Mesendoderm (in vitro differentiated cells): Measurements from ENCODE around the gene VAV3.

ENCODE experiments used
- DNase-seq: peaks from one replicate; pipeline ENCODE4 v3.0.0; 2013
- H2AK5ac ChIP-seq: 2 replicates; pipeline ENCODE4 v1.6.1; 2013; ENCODE audit warnings: low read length, inconsistent platforms
- H2BK120ac ChIP-seq: 2 replicates; pipeline ENCODE4 v1.6.1; 2013; ENCODE audit warnings: low read depth, mild to moderate bottlenecking, low read length, moderate library complexity, mixed read lengths
- H2BK15ac ChIP-seq: replicated peaks from 2 replicates; pipeline ENCODE4 v1.6.1; 2013; ENCODE audit warnings: low read depth, mild to moderate bottlenecking, moderate library complexity
- H2BK5ac ChIP-seq: 2 replicates; pipeline ENCODE4 v1.6.1; 2013; ENCODE audit warnings: low read length, inconsistent platforms
- H3K18ac ChIP-seq: 2 replicates; pipeline ENCODE4 v1.6.1; 2013; ENCODE audit warnings: mild to moderate bottlenecking, low read length, mixed read lengths
- H3K23ac ChIP-seq: one replicate; pipeline ENCODE4 v1.6.1; 2013; ENCODE audit warnings: low read length
- H3K27ac ChIP-seq: 2 replicates; pipeline ENCODE4 v1.5.1; 2013; ENCODE audit warnings: low read depth, mild to moderate bottlenecking, inconsistent platforms, low read length, moderate library complexity
- H3K27me3 ChIP-seq: 2 replicates; pipeline ENCODE4 v1.6.1; 2013; ENCODE audit warnings: low read length, control low read depth, mild to moderate bottlenecking, inconsistent platforms; ENCODE audit not compliant: insufficient read depth, poor library complexity
- H3K36me3 ChIP-seq: 2 replicates; pipeline ENCODE4 v1.6.1; 2013; ENCODE audit warnings: low read length, inconsistent platforms; ENCODE audit not compliant: control insufficient read depth, insufficient read depth
- H3K4ac ChIP-seq: one replicate; pipeline ENCODE4 v1.6.1; 2013; ENCODE audit warnings: low read depth, mild to moderate bottlenecking, low read length, moderate library complexity
- H3K4me1 ChIP-seq: 2 replicates; pipeline ENCODE4 v1.6.1; 2013; ENCODE audit warnings: low read depth, low read length, inconsistent platforms; ENCODE audit not compliant: control insufficient read depth
- H3K4me2 ChIP-seq: 2 replicates; pipeline ENCODE4 v1.6.1; 2013; ENCODE audit warnings: low read length
- H3K4me3 ChIP-seq: 2 replicates; pipeline ENCODE4 v1.5.1; 2013; ENCODE audit warnings: mild to moderate bottlenecking, low read length
- H3K56ac ChIP-seq: one replicate; pipeline ENCODE4 v1.6.1; 2013; ENCODE audit warnings: low read length
- H3K79me1 ChIP-seq: 2 replicates; pipeline ENCODE4 v1.6.1; 2013; ENCODE audit warnings: low read length, inconsistent platforms
- H3K79me2 ChIP-seq: 2 replicates; pipeline ENCODE4 v1.6.1; 2013; ENCODE audit warnings: mild to moderate bottlenecking, low read length; ENCODE audit not compliant: control insufficient read depth, insufficient read depth
- H3K9ac ChIP-seq: 2 replicates; pipeline ENCODE4 v1.6.1; 2013; ENCODE audit warnings: low read length, inconsistent platforms
- H4K5ac ChIP-seq: one replicate; pipeline ENCODE4 v1.6.1; 2013; ENCODE audit warnings: low read length
- H4K8ac ChIP-seq: one replicate; pipeline ENCODE4 v1.6.1; 2013; ENCODE audit warnings: low read depth, mild to moderate bottlenecking, control low read depth, low read length, moderate library complexity
- WGBS: extraction: QIAGEN DNeasy Blood & Tissue Kit; methylation state at CpG from one replicate; pipeline ENCODE4 v1.1.7; 2013; ENCODE audit warnings: low lambda C conversion rate, missing lambda C conversion rate; ENCODE audit not compliant: insufficient coverage; ENCODE audit errors: extremely low coverage; 5-methylcytosine and 5-hydroxymethylcytosine counted together

Gene VAV3

DNA sequence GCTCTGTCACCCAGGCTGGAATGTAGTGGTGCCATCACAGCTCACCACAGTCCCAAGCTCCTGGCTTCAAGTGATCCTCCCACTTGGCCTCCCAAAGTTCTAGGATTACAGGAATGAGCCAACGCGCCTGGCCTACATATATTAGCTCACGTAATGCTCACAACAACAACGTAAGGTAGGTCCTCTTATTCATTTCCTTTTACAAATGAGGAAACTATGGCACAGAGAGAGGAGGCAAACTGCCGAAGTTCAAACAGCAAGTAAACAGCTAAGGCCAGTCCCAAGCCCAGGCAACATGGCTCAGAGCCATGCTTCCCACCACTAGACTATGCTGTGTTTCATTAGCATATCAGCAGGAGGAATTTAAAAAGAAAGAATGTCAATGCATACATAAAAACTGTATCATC is 284.4 kb downstream of the VAV3 start:
- Histone ChIP-seq H3K9ac (no peak overlapping the region), H2AK5ac (no peak overlapping the region), H3K4ac (no peak overlapping the region), H3K56ac (no peak overlapping the region), H3K36me3 (no peaks in the 10 kb centered on the region), H3K27me3 (no peaks in the 10 kb centered on the region), H2BK5ac (no peak overlapping the region), H4K5ac (no peak overlapping the region), H3K79me2 (no peaks in the 10 kb centered on the region), H3K4me3 (no peak overlapping the region), H3K4me1 (no peaks in the 10 kb centered on the region), H3K23ac (no peak overlapping the region), H2BK120ac (no peak overlapping the region), H4K8ac (no peak overlapping the region), H3K18ac (no peak overlapping the region), H2BK15ac (no peak overlapping the region), H3K79me1 (no peaks in the 10 kb centered on the region), H3K4me2 (no peak overlapping the region), H3K27ac (no peak overlapping the region)
- peak; percentile 13 for DNase-seq
- WGBS, result no CpG with 5 or more reads among the region's 5 CpGs

DNA sequence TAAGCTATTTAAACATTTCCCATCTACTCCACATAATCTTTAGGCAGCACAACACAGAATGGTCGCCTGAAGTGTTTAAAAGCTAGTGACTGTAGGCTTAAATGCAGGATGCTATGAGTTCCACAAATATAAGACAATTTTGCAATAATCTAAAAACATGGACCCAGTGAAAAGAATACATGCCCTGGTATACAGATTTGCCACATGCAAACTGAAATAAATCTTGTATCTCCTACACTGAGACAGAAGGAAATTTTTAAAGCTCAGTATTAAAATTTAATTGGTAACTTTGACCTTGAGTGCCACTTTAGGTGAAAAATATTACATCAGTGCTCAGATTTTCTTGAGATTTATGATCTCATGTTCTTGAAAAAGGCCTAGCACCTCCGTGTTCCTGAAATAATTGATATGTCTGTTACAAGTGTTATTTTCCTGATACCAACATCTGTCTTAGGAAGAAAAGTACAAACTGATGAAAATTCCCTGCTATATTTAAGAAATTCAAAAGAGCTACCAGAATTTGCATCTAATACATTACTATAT is 285.5 kb downstream of the VAV3 start:
- H4K8ac ChIP-seq, result no peak overlapping the region
- H2BK120ac ChIP-seq, result no peak overlapping the region
- no peak overlapping the region for H3K27ac ChIP-seq
- no peak overlapping the region for H2BK15ac ChIP-seq
- H3K27me3 ChIP-seq, result no peaks in the 10 kb centered on the region
- H2BK5ac ChIP-seq, result no peak overlapping the region
- no peak overlapping the region for H3K4me2 ChIP-seq
- H3K56ac ChIP-seq, result no peak overlapping the region
- H3K9ac ChIP-seq, result no peak overlapping the region
- no peak overlapping the region for H4K5ac ChIP-seq
- H3K79me2 ChIP-seq, result no peaks in the 10 kb centered on the region
- H3K4ac ChIP-seq, result no peak overlapping the region
- no peak overlapping the region for H3K4me3 ChIP-seq
- H3K23ac ChIP-seq, result no peak overlapping the region
- no CpG with 5 or more reads among the region's 2 CpGs for WGBS
- H3K18ac ChIP-seq, result no peak overlapping the region
- H3K4me1 ChIP-seq, result no peaks in the 10 kb centered on the region
- H3K79me1 ChIP-seq, result no peaks in the 10 kb centered on the region
- no peaks in the 10 kb centered on the region for H3K36me3 ChIP-seq
- DNase-seq, result no peak
- H2AK5ac ChIP-seq, result no peak overlapping the region

DNA sequence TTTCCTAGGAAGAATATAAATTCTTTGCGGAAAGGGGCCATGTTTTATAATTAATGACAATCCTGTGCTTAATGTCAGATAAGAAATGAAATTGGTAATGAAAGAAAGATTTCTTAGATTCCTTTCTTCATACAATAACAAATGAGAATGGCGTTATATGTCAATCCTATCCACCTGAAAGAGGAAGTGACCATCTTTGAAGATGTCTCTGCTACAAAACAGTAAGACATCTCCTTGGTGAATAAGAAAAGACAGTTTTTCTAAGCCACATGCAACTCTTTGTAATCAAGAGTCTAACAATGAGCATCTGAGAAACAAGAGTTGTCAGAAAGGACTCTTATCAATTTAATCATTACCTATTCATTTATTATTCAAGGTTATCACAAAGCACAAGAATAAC is 286.0 kb downstream of the VAV3 start:
- H2AK5ac ChIP-seq, result no peak overlapping the region
- no peak overlapping the region for H3K18ac ChIP-seq
- no peaks in the 10 kb centered on the region for H3K36me3 ChIP-seq
- no peaks in the 10 kb centered on the region for H3K4me1 ChIP-seq
- H3K4me3 ChIP-seq, result no peak overlapping the region
- H2BK5ac ChIP-seq, result no peak overlapping the region
- no peaks in the 10 kb centered on the region for H3K79me2 ChIP-seq
- no peak overlapping the region for H3K9ac ChIP-seq
- no peak overlapping the region for H4K5ac ChIP-seq
- no peak overlapping the region for H3K27ac ChIP-seq
- no peak overlapping the region for H3K23ac ChIP-seq
- H3K79me1 ChIP-seq, result no peaks in the 10 kb centered on the region
- no peak overlapping the region for H2BK120ac ChIP-seq
- H3K27me3 ChIP-seq, result no peaks in the 10 kb centered on the region
- no peak overlapping the region for H2BK15ac ChIP-seq
- H3K4me2 ChIP-seq, result no peak overlapping the region
- H4K8ac ChIP-seq, result no peak overlapping the region
- H3K4ac ChIP-seq, result no peak overlapping the region
- WGBS, result no CpG with 5 or more reads among the region's 2 CpGs
- no peak for DNase-seq
- no peak overlapping the region for H3K56ac ChIP-seq

DNA sequence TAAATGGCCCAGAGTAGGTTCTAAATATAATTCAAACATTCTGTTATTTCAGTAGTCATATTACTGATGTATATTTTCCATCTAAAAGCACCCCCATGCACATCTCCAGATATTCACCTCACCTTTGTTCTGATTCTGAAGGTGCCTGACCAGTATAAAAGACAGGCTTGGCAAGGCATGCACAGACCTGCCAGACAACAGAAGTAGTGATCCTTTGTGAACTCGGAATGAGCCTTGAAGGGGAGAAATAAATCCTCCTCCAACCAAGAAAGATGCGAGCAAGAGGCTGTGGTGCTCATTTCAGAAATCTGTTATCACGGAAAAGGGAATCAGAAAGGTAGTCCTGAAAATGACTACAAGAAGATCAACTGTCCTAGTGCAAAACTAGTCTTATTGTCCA is 287.3 kb downstream of the VAV3 start:
- no peaks in the 10 kb centered on the region for H3K36me3 ChIP-seq
- H2BK120ac ChIP-seq, result no peak overlapping the region
- DNase-seq, result no peak
- no peak overlapping the region for H3K18ac ChIP-seq
- H3K56ac ChIP-seq, result no peak overlapping the region
- no peaks in the 10 kb centered on the region for H3K4me1 ChIP-seq
- no peak overlapping the region for H2BK15ac ChIP-seq
- H2AK5ac ChIP-seq, result no peak overlapping the region
- no peaks in the 10 kb centered on the region for H3K27me3 ChIP-seq
- H3K79me2 ChIP-seq, result no peaks in the 10 kb centered on the region
- no peak overlapping the region for H2BK5ac ChIP-seq
- H3K9ac ChIP-seq, result no peak overlapping the region
- H3K4me3 ChIP-seq, result no peak overlapping the region
- H4K8ac ChIP-seq, result no peak overlapping the region
- no peak overlapping the region for H3K23ac ChIP-seq
- H3K27ac ChIP-seq, result no peak overlapping the region
- H4K5ac ChIP-seq, result no peak overlapping the region
- no peaks in the 10 kb centered on the region for H3K79me1 ChIP-seq
- H3K4me2 ChIP-seq, result no peak overlapping the region
- no peak overlapping the region for H3K4ac ChIP-seq
- no CpG with 5 or more reads among the region's 3 CpGs for WGBS

DNA sequence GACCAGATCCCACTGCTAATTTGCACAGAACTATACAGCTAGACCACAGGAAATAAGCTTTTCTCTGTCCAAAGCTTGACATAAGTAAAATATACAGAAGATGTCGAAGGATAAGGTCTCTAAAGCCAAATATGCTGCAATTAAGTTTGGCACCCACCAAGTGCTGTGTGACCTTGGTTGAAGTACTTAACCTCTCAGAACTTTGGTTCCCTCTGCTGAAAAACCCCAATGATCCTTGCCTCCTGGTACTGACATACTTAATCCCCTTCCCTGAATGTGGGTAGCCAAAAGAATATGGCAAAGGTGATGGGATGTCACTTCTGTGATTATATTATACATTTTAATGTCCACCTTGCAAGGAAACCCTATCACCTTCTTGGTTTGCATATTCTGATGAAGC is 290.5 kb downstream of the VAV3 start:
- Histone ChIP-seq H3K23ac (no peak overlapping the region), H3K4ac (no peak overlapping the region), H3K4me1 (no peaks in the 10 kb centered on the region), H3K9ac (no peak overlapping the region), H3K18ac (no peak overlapping the region), H3K27me3 (no peaks in the 10 kb centered on the region), H3K79me2 (no peaks in the 10 kb centered on the region), H3K27ac (no peak overlapping the region), H4K8ac (no peak overlapping the region), H3K4me2 (no peak overlapping the region), H2AK5ac (no peak overlapping the region), H3K56ac (no peak overlapping the region), H3K36me3 (no peaks in the 10 kb centered on the region), H4K5ac (no peak overlapping the region), H2BK120ac (no peak overlapping the region), H2BK5ac (no peak overlapping the region), H3K79me1 (no peaks in the 10 kb centered on the region), H3K4me3 (no peak overlapping the region), H2BK15ac (no peak overlapping the region)
- no peak for DNase-seq
- WGBS, result no CpG with 5 or more reads among the region's 1 CpG

DNA sequence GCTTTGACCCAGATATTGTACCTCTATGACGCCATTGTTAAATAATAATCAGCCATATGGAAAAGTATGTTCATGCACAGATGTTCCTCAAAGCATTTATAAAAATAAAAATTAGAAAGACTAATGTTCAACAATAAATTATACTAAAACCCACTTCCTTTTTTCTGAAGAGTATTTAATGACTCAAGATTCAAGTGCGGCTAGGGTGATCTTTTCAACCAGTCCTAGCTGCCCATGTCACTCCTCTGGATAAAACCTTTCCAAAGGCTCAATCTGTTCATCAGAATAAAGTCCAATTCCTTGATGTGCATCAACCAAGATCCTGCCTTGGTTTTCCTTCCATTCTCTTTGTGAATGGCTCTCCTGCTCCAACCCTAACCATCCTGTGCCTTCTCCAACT is 292.0 kb downstream of the VAV3 start:
- H3K18ac ChIP-seq, result no peak overlapping the region
- no peaks in the 10 kb centered on the region for H3K4me1 ChIP-seq
- no peaks in the 10 kb centered on the region for H3K36me3 ChIP-seq
- no peaks in the 10 kb centered on the region for H3K79me2 ChIP-seq
- H2BK15ac ChIP-seq, result no peak overlapping the region
- H2AK5ac ChIP-seq, result no peak overlapping the region
- H4K8ac ChIP-seq, result no peak overlapping the region
- H3K4ac ChIP-seq, result no peak overlapping the region
- H3K79me1 ChIP-seq, result no peaks in the 10 kb centered on the region
- no peak overlapping the region for H3K23ac ChIP-seq
- H3K56ac ChIP-seq, result no peak overlapping the region
- H3K4me3 ChIP-seq, result no peak overlapping the region
- H2BK120ac ChIP-seq, result no peak overlapping the region
- H3K9ac ChIP-seq, result no peak overlapping the region
- H4K5ac ChIP-seq, result no peak overlapping the region
- H3K4me2 ChIP-seq, result no peak overlapping the region
- no peaks in the 10 kb centered on the region for H3K27me3 ChIP-seq
- no peak for DNase-seq
- no peak overlapping the region for H2BK5ac ChIP-seq
- no CpG with 5 or more reads among the region's 2 CpGs for WGBS
- H3K27ac ChIP-seq, result no peak overlapping the region
